Fibroblast of pulmonary artery (primary cell): ENCODE data around the gene CPAMD8.

Experiments used
- DNase-seq: peaks from one replicate; pipeline ENCODE4 v3.0.0-alpha.2; 2010; ENCODE audit warnings: low read depth
- H3K4me3 ChIP-seq: replicated peaks from 2 replicates; pipeline ENCODE4 v1.5.1; 2011; ENCODE audit warnings: low read depth, mild to moderate bottlenecking, control low read depth, low read length, moderate library complexity
- CTCF ChIP-seq: IDR thresholded peaks from 2 replicates; pipeline ENCODE4 v1.5.1; 2011; ENCODE audit warnings: mild to moderate bottlenecking, control low read depth, low read length, inconsistent platforms; ENCODE audit errors: missing control alignments

Gene CPAMD8

GRCh38 chr19:16914421-16914820 is 112.2 kb downstream of the CPAMD8 start:
- no peak overlapping the region for H3K4me3 ChIP-seq
- no peak for DNase-seq
- no peak for TF ChIP-seq CTCF

- TF ChIP-seq CTCF: no peak
- DNase-seq: no peak
Observed at GRCh38 chr19:16912780-16913179, 113.8 kb downstream of the CPAMD8 start.

GRCh38 chr19:16911046-16911445 is 115.6 kb downstream of the CPAMD8 start:
- TF ChIP-seq CTCF: no peak
- H3K4me3 ChIP-seq: no peak overlapping the region
- DNase-seq: no peak

More at GRCh38 chr19:16912780-16913179, 113.8 kb downstream of the CPAMD8 start:
- no peak overlapping the region for H3K4me3 ChIP-seq

- H3K4me3 ChIP-seq: no peak overlapping the region
- no peak for TF ChIP-seq CTCF
- DNase-seq: no peak
Observed at GRCh38 chr19:16908759-16909158, 117.9 kb downstream of the CPAMD8 start.

GRCh38 chr19:16904599-16904998 is 122.0 kb downstream of the CPAMD8 start:
- H3K4me3 ChIP-seq: no peak overlapping the region
- no peak for TF ChIP-seq CTCF
- DNase-seq: no peak

- DNase-seq: no peak
- TF ChIP-seq CTCF: no peak
- H3K4me3 ChIP-seq: no peak overlapping the region
Observed at GRCh38 chr19:16903347-16903746, 123.3 kb downstream of the CPAMD8 start.

- no peak overlapping the region for H3K4me3 ChIP-seq
- DNase-seq: no peak
- TF ChIP-seq CTCF: no peak
Observed at GRCh38 chr19:16902545-16902944, 124.1 kb downstream of the CPAMD8 start.
